ENCODE results near the gene MTOR.

The MTOR gene

DNA sequence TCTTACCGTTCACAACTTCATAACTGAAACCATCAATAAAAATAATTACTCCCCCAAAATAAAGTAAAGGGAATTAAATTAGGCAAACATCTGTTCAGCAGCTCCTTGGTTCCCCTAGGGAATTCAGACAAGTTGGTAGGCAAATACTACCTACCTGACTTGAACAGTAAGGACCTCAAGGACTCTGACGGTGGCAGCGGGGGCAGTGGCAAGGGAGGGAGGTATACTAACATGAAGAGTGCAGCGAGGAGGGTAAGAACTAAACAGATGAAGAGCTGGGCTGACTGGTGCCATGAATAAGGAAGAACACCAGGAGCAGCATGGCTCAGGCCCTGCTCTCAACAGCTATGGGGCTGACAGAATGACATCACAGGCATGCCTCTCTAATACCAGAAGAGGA, 33.1 kb downstream of the MTOR start:
- TF ChIP-seq, protein P1, sequence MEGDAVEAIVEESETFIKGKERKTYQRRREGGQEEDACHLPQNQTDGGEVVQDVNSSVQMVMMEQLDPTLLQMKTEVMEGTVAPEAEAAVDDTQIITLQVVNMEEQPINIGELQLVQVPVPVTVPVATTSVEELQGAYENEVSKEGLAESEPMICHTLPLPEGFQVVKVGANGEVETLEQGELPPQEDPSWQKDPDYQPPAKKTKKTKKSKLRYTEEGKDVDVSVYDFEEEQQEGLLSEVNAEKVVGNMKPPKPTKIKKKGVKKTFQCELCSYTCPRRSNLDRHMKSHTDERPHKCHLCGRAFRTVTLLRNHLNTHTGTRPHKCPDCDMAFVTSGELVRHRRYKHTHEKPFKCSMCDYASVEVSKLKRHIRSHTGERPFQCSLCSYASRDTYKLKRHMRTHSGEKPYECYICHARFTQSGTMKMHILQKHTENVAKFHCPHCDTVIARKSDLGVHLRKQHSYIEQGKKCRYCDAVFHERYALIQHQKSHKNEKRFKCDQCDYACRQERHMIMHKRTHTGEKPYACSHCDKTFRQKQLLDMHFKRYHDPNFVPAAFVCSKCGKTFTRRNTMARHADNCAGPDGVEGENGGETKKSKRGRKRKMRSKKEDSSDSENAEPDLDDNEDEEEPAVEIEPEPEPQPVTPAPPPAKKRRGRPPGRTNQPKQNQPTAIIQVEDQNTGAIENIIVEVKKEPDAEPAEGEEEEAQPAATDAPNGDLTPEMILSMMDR (conservative IDR thresholded peaks at IDR 0.05), result no peak
- H3K27ac ChIP-seq, result no peak overlapping the region

GRCh38 chr1:11227106-11228077, 35.0 kb downstream of the MTOR start:
- H3K27ac ChIP-seq, result no peak overlapping the region
- TF ChIP-seq, protein P1 (conservative IDR thresholded peaks at IDR 0.05), result no peak

GRCh38 chr1:11216074-11216473, 46.3 kb downstream of the MTOR start:
- H3K27ac ChIP-seq, result no peak overlapping the region
- TF ChIP-seq, protein P1 (conservative IDR thresholded peaks at IDR 0.05), result no peak

GRCh38 chr1:11215381-11216005, 46.9 kb downstream of the MTOR start:
- TF ChIP-seq, protein P1 (conservative IDR thresholded peaks at IDR 0.05), result no peak
- no peak overlapping the region for H3K27ac ChIP-seq

DNA sequence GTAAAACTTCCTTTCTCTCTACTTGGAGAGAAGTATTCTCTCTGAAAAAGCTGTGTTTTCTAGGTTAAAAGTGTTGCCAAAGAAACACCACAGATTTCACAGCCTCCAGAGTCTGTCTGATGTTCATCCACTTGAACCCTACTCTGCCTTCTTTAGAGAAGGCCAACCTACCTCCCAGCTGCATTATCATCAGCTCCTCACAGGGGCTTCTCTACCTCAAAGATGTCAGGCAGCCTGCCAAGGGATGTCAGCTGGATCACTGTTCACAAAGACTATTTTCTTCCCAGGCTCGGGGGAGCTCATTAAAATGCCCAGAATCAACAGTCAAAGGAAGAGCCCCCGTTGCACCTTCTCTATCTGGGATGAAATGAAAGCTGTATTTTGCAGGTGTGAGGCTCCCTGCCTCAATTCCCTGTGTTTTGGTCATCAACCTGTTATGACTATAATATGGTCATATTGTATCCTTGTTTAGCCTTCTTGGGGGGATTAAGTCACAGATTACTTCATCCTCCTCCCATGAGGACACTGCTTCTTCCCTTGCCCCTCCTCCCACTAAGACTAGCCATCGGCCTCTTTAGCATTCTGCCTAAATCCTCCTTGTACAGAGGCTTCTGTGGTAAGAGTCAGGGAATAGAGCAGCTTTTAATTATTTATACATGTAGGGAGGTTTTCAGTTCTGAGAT, 47.5 kb downstream of the MTOR start:
- H3K27ac ChIP-seq, result no peak overlapping the region
- TF ChIP-seq, protein P1 (conservative IDR thresholded peaks at IDR 0.05), result no peak

DNA sequence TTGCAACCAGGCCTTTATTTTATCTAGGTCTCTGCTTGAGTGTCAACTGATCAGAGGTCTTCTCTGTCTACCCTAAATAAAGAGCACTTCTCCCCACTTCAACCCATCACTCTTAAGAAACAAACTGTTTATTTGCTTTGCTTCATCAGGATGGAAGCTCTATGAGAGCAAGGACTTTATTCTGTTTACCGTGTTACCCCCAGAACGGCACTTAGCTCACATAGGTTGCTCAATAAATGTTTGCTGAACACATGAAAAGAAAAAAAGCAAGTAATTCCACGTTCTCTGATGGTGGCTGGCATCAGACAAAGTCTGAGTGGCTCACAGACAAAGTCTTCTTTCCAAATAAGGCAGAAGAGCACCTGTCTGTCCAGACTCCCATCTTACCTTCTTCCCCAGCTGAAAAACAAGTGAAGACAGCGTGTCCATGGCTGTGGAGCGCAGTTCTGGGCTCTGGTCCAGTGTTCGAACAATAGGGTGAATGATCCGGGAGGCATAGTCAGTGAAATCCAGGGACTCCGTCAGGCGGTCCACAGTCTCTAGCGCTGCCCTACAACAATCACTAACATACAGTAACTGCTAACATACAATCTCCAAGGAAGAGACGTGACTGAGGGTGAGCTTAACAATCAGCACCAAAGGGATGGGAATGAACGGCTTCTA, 50.3 kb downstream of the MTOR start:
- H3K27ac ChIP-seq, result no peak overlapping the region
- TF ChIP-seq, protein P1 (conservative IDR thresholded peaks at IDR 0.05), result no peak
